ENCODE measurements around the gene DYNC1LI2. TPM values are rescaled to one million over a fixed set of nuclear protein-coding genes. Genes with fewer than 3 reads are reported as not detected.

Gene DYNC1LI2
- total and polyA plus RNA-seq, 2 of the 8 experiments (the other 6 are each of a cell fraction or from before 2014, with no cell fraction given): 35.0 to 70.8 TPM

DNA sequence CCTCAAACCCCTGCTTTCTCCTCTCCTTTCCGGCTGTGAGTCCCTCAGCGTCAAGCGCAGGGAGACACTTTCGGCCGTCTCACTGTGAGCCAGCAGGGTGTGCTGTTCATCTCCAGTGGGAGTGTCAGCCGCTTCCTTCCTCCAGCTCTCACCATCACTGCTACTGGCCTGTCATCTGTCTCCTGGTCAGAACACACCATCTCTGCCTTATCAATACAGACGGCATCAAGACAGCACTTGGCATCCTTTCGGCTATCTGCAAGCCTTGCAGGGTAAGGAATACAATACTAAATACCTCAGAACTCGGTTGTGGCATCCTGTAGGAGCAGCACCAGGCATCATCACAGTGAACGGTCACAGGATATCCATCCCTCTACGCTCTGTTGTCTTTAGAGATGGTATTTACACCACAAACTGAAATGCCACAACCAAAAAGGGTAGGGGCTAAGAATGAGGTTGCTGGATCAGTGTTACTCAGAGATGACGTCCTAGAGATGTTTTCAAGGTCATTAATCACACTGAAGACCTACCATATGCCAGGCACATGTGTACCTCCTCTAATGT lies 34.2 kb downstream of the DYNC1LI2 start:
- no peak overlapping the region for H2BK5ac ChIP-seq (ENCODE audit: low read depth, low read length)
- H3K79me1 ChIP-seq (ENCODE audit: low read depth, low read length): no peaks in the 10 kb centered on the region
- no peak overlapping the region for H3K18ac ChIP-seq (ENCODE audit: extremely low read depth, low read length)
- CTCF ChIA-PET (ENCODE audit: partially characterized antibody): interaction anchor here (1.0 to 4.3 kb wide), 9 partner anchors 10 to 113 kb away, joined by 3 to 35 read pairs (median 4); partner anchors contain the start of gene NAE1
- 0 out of 2 replicates have a peak, but pooled peaks cover 2% of the 10 kb centered on the region for H3K23me2 ChIP-seq (ENCODE audit: low read depth, low read length)
- no peak overlapping the region for H2BK120ac ChIP-seq (replicated peaks; ENCODE audit: low read depth, low read length)
- no peaks in the 10 kb centered on the region for H3K9me3 ChIP-seq (ENCODE audit: insufficient read depth in 2 of 2, low read depth in 1 of 2, low read length in 1 of 2)
- no peak overlapping the region for H2AK5ac ChIP-seq (ENCODE audit: low read depth, low read length)
- FAIRE-seq (peak; percentile 79), DNase-seq (ENCODE audit: low read depth in 1 of 2, low spot score in 2 of 2) (no peak)
- H4K20me1 ChIP-seq (replicated peaks in 1 of 2; ENCODE audit: control insufficient read depth in 1 of 2, insufficient read depth in 2 of 2, low read length in 2 of 2): peaks cover 2 to 5% of the 10 kb centered on the region in 2 experiments
- H3K4me3 ChIP-seq (ENCODE audit: extremely low read depth in 1 of 4, insufficient read depth in 2 of 4, low read depth in 3 of 4, low read length in 4 of 4): no peak overlapping the region
- H2BK15ac ChIP-seq (ENCODE audit: low read length): no peak overlapping the region
- no peak overlapping the region for H3K23ac ChIP-seq (ENCODE audit: insufficient read length)
- WGBS, 2 experiments (ENCODE audit: extremely low coverage in 1 of 2, insufficient coverage in 1 of 2, insufficient read length in 1 of 2, insufficient replicate concordance in 2 of 2, low coverage in 1 of 2, low lambda C conversion rate in 2 of 2, missing lambda C conversion rate in 1 of 2): 82% methylated on average over 12 of the region's 12 CpGs; no CpG with 5 or more reads in 1 of the 2 experiments
- POLR2A ChIA-PET (ENCODE audit: partially characterized antibody): interaction anchor here (0.6 to 2.6 kb wide), 7 partner anchors 9 to 114 kb away, joined by 3 to 11 read pairs (median 3); partner anchors contain the start of gene NAE1
- no peaks in the 10 kb centered on the region for H3K4me1 ChIP-seq (replicated peaks in 1 of 4; ENCODE audit: control insufficient read depth in 3 of 4, insufficient read depth in 4 of 4, low read length in 3 of 4)
- no peaks in the 10 kb centered on the region for H3K27me3 ChIP-seq (replicated peaks in 1 of 4; ENCODE audit: control insufficient read depth in 3 of 4, extremely low read depth in 1 of 4, insufficient read depth in 3 of 4, low read length in 3 of 4)
- H3K27ac ChIP-seq (ENCODE audit: low read depth, low read length): no peak overlapping the region
- no peak overlapping the region for H3K9ac ChIP-seq (replicated peaks in 1 of 4; ENCODE audit: extremely low read depth in 1 of 4, low read depth in 3 of 4, low read length in 3 of 4)
- H3K56ac ChIP-seq (replicated peaks; ENCODE audit: insufficient read length, low read depth, low read length): no peak overlapping the region
- H3K14ac ChIP-seq (ENCODE audit: insufficient read length): no peak overlapping the region
- H3K4me2 ChIP-seq (ENCODE audit: insufficient read depth in 1 of 2, low read depth in 2 of 2, low read length in 2 of 2): no peak overlapping the region
- no peak overlapping the region for H2BK20ac ChIP-seq (ENCODE audit: low read length)
- peaks cover 0 to 13% (median 2%) of the 10 kb centered on the region in 4 experiments; a peak in 3 of 8 replicates for H3K36me3 ChIP-seq (ENCODE audit: control insufficient read depth in 2 of 4, insufficient read depth in 4 of 4, low read length in 3 of 4)
- no peak overlapping the region for H3K4ac ChIP-seq (replicated peaks; ENCODE audit: insufficient read length, low read depth, low read length)
- H4K5ac ChIP-seq (ENCODE audit: insufficient read length, low read depth, low read length): no peak overlapping the region
- no peaks in the 10 kb centered on the region for H3K79me2 ChIP-seq (ENCODE audit: control insufficient read depth in 1 of 2, insufficient read depth in 2 of 2, low read length in 2 of 2)
- no peak overlapping the region for H2BK12ac ChIP-seq (ENCODE audit: low read depth, low read length)
- H4K8ac ChIP-seq (ENCODE audit: extremely low read depth, insufficient read depth, low read length): no peak overlapping the region
- no peak overlapping the region for H4K91ac ChIP-seq (replicated peaks; ENCODE audit: insufficient read length, low read length)
- no peak overlapping the region for H2AFZ ChIP-seq (ENCODE audit: low read length)
- no peak for TF ChIP-seq GABPA (IDR thresholded peaks at IDR 0.05; ENCODE audit: borderline replicate concordance, insufficient read depth, low read length)
- peak; percentile 66 for TF ChIP-seq RFX5 (IDR thresholded peaks at IDR 0.05; ENCODE audit: borderline replicate concordance, low read depth, low read length)
- TF ChIP-seq ASH2L (IDR thresholded peaks at IDR 0.05; ENCODE audit: low read length): no peak
- TF ChIP-seq JUND (IDR thresholded peaks at IDR 0.05; ENCODE audit: low read length): no peak
- no peak for TF ChIP-seq EZH2 (IDR thresholded peaks at IDR 0.05; ENCODE audit: low read depth, low read length, severe bottlenecking)
- TF ChIP-seq TBP (IDR thresholded peaks at IDR 0.05; ENCODE audit: low read depth, low read length): no peak
- TF ChIP-seq BCL11A (IDR thresholded peaks at IDR 0.05; ENCODE audit: low read depth in 2 of 2, low read length in 2 of 2): no peak
- peak; percentile 55 to 64 for TF ChIP-seq RAD21 (IDR thresholded peaks at IDR 0.05 in 1 of 2, conservative IDR thresholded peaks at IDR 0.05 in 1 of 2; ENCODE audit: low read depth in 2 of 2, low read length in 2 of 2)
